Measurements from ENCODE around the gene TNS4. TPM values are rescaled to one million over a fixed set of nuclear protein-coding genes. Genes with fewer than 3 reads are reported as not detected.

TNS4 gene
- total RNA-seq, 1 donor from 2014 or later = not detected

Other genes starting within 250 kb of the TNS4 start
- gene CDC6, start 213.7 kb downstream of the TNS4 start, total RNA-seq = 0.75 TPM
- gene RARA, start 192.4 kb downstream of the TNS4 start, total RNA-seq = 30.7 TPM
- 2.6 TPM for gene GJD3, start 136.9 kb downstream of the TNS4 start, total RNA-seq
- gene TOP2A, start 83.7 kb downstream of the TNS4 start, total RNA-seq = 0.51 TPM
- 164 TPM for gene IGFBP4, start 58.2 kb downstream of the TNS4 start, total RNA-seq
- gene CCR7, start 63.8 kb upstream of the TNS4 start, total RNA-seq = 0.32 TPM
- 77.7 TPM for gene SMARCE1, start 146.2 kb upstream of the TNS4 start, total RNA-seq
- gene KRT222, start 163.6 kb upstream of the TNS4 start, total RNA-seq = not detected
- gene KRT24, start 202.1 kb upstream of the TNS4 start, total RNA-seq = not detected